VCaP (cell line): ENCODE results near the gene IFIT1.
"Not testable (repeated sequence)": the region's sequence is repeated elsewhere in the genome, so short reads cannot be mapped to it uniquely, and the experiment has no call there.

ENCODE experiments used
- H3K27ac ChIP-seq: fragments of 450-650 bp; 2 replicates; pipeline ENCODE4 v1.5.1; 2017
- TF ChIP-seq, protein P1 (sequence below): fragments of 450-650 bp; conservative IDR thresholded peaks from 2 replicates; pipeline ENCODE4 v1.5.1; 2017; ENCODE audit warnings: mild to moderate bottlenecking, moderate library complexity

IFIT1 gene

DNA sequence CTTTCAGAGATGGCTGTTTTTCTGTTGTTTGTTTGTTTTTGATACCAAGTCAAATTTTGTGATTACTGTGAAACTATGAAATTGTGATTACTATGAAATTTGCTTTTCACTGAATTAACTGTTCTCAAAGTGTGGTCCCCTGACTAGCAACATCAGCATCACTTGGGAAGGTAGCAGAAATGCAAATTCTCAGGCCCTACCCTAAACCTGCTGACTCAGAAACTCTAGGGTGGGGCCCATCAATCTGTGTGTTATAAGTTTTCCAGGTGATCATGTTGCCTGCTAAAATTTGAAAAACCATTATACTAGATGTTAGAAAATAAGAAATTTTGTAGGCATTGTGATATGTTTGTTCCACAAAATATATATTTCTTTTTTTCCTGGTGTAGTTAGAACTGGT is 13.3 kb upstream of the IFIT1 start:
- TF ChIP-seq, protein P1, sequence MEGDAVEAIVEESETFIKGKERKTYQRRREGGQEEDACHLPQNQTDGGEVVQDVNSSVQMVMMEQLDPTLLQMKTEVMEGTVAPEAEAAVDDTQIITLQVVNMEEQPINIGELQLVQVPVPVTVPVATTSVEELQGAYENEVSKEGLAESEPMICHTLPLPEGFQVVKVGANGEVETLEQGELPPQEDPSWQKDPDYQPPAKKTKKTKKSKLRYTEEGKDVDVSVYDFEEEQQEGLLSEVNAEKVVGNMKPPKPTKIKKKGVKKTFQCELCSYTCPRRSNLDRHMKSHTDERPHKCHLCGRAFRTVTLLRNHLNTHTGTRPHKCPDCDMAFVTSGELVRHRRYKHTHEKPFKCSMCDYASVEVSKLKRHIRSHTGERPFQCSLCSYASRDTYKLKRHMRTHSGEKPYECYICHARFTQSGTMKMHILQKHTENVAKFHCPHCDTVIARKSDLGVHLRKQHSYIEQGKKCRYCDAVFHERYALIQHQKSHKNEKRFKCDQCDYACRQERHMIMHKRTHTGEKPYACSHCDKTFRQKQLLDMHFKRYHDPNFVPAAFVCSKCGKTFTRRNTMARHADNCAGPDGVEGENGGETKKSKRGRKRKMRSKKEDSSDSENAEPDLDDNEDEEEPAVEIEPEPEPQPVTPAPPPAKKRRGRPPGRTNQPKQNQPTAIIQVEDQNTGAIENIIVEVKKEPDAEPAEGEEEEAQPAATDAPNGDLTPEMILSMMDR: no peak
- H3K27ac ChIP-seq: no peak overlapping the region

DNA sequence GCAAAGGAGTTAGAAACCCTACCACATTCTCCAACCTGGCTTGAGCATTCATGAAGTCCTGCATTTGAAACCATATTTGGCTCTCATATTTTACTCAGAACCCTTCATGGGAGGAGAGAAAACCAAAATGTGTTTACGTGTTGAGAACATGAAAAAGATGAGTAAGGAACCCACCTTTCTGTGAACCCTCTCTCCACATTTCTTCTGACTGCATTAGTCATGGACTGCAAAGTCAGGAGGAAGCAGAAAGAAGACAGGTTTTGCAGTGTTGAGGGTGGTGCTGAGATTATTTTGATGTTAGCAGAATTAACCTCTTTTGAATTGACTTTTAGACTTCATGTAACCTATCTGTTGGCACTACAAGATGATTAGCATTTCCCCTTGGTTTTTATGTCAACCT is 9.7 kb upstream of the IFIT1 start:
- TF ChIP-seq, protein P1: no peak
- no peak overlapping the region for H3K27ac ChIP-seq

DNA sequence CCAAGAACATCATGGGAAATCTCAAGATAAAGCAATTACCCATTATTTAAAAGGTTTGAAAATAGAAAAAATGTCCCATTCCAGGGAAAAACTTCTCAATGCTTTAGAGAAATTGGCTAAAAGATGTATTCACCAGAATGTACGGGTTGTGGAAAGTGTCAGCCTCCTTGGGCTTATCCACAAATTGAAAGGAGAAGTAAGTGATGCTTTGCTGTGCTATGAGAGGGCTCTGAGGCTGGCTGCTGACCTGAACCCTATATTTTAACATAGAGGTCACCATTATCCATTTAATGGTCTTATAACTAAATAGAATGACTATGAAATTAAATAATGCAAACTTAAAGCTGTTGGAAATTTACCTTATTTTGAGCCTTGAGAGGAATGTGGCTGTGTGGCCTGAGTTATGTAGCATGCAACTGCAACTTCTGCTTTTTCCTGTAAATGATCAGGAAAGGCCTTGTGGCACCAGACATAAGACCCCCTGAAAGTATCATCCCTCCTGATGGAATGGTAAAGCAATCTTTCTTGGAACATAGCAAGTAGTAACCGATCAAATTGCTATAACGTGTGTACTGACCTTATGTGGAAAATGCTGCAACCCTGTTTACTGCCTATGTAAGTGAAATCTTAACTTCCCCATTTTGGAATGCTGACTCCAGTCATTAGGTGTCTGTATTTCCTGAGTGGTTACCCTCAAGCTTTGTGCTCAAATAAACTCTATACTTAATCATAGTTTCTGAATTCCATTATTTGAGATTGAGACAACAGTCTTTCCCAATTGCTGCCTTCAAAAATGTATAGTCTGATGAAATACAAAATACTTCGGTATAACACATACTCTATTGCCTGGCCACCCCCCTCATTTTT is 7.7 kb upstream of the IFIT1 start:
- no peak overlapping the region for H3K27ac ChIP-seq
- TF ChIP-seq, protein P1: no peak

DNA sequence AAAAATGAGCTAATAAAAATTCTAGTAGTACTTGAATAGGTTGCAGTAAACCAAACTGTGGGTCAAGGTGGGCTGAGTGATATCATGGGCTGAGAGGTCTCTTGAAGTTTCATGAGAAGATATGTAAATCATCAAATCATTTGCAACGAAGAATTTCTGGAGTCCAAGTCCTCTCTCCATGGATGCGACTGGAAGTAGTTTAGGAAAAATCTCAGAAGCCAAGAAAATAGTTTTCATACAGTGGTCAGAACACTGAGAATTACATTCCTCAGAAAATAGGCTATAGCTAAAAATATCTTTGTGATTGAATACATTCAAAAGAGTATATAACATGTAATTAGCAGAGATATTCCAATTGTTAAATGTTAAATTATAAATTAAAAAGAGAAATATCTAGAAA is 3.6 kb upstream of the IFIT1 start:
- TF ChIP-seq, protein P1: no peak

DNA sequence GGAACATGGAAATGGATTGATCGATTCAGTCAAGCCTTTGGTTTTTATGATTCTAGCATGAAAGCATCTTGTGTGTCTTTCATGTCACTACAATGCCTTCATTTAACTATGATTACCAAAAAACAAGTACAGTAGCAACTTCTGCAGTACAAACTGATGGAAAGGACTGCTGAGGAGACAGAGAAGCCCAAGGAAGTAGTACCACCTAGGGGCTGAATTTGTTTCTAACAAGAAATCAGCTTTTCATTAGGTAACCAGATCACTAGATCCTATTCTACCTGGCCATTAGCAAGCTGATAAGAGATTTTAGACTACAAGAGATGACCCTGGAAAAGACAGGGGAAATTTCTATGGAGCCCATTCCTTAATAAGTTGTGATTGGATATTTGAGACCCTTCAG is 3.2 kb upstream of the IFIT1 start:
- TF ChIP-seq, protein P1: peak; percentile 67
- H3K27ac ChIP-seq: no peak overlapping the region

More for the DNA sequence above, 3.6 kb upstream of the IFIT1 start:
- no peak overlapping the region for H3K27ac ChIP-seq

DNA sequence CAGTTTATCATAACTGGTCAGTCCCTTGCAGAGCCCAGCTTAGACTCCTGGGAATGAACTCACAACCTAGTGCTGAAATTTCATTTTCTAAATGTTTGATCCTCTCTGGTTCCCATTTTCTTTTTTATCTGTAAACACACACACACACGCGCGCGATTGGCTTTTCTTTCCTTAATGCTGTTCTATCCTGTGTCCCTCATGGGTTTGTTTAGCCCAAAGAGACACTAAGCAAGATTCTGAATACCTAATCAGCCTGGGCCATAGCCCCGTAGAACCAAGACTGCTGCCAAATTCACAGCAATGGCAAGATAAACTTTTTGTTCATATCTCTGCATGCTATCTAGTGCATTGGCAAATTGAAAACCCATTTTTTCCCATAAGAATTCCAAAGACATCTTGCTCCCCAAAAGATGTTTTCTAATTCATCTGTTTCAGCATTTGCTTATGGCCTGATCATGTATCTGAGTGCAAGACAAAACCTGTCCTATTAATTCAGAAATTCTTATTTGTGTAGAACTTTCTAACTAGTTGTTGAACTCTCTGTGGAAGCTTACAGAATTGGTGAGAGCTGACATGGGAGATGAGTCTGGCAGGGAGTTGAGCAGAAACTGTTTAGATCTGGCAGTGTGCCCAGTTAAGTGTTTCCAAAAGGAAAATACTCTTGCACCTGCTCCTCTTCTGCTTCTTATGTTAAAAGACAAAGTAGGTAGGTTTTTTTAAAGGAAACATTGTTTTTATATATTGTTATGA is 1.8 kb upstream of the IFIT1 start:
- TF ChIP-seq, protein P1: no peak
- no peak overlapping the region for H3K27ac ChIP-seq

DNA sequence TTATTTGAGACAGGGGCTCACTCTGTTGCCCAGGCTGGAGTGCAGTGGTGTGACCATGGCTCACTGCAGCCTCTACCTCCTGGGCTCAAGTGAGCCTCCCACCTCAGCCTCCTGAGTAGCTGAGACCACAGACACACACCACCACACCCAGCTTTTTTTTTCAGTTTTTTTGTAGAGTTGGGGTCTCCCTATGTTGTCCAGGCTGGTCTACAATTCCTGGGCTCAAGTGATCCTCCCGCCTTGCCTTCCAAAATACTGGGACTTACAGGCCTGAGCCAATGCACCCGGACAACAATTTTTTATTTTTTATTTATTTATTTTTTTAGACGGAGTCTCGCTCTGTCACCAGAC is 1.2 kb upstream of the IFIT1 start:
- not testable (repeated sequence) for H3K27ac ChIP-seq

DNA sequence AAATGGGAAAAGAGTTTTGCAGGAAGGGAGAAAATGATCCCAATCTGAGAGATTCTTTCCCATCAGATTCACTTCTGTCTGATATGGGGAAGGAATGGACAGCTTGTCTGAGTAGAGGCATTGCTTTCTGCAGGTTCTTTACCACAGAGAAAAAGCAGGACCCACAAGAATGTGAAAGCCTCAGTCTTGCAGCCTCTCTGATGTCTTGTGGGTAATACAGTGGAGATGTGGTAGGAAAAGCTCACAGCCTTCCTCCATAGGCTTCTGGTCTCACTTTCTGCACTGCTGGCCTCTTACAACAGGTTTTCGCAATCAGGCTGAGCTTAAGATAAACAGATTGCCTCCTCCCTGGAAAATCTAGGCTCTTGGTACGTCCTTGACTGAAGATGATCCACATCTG is 551 bp downstream of the IFIT1 start:
- peak overlapping the region; percentile 59 for H3K27ac ChIP-seq
- TF ChIP-seq, protein P1: no peak
